HEK293 (cell line): ENCODE results near the gene PRAF2.

Source experiments
- ZNF324 ChIP-seq: fragments of 450-650 bp; formaldehyde crosslinking; IDR thresholded peaks from 2 replicates; pipeline ENCODE4 v1.5.1; 2016; ENCODE audit warnings: missing biosample characterization, missing genetic modification characterization
- ZNF555 ChIP-seq: fragments of 450-650 bp; formaldehyde crosslinking; conservative IDR thresholded peaks from 2 replicates; pipeline ENCODE4 v1.5.1; 2017; ENCODE audit warnings: missing biosample characterization, mild to moderate bottlenecking, missing genetic modification characterization, inconsistent platforms
- TF ChIP-seq, protein P1 (sequence below): fragments of 450-650 bp; formaldehyde crosslinking; IDR thresholded peaks from 2 replicates; pipeline ENCODE4 v1.5.1; 2016; ENCODE audit warnings: missing biosample characterization, missing genetic modification characterization
- TF ChIP-seq, protein P2 (sequence below): fragments of 450-650 bp; formaldehyde crosslinking; IDR thresholded peaks from 2 replicates; pipeline ENCODE4 v1.5.1; 2016; ENCODE audit warnings: missing biosample characterization, missing genetic modification characterization
- TF ChIP-seq, protein P3 (sequence below): fragments of 450-650 bp; formaldehyde crosslinking; IDR thresholded peaks from 2 replicates; pipeline ENCODE4 v1.5.1; 2016; ENCODE audit warnings: missing biosample characterization, missing genetic modification characterization
- TF ChIP-seq, protein P4 (sequence below): fragments of 450-650 bp; formaldehyde crosslinking; IDR thresholded peaks from 2 replicates; pipeline ENCODE4 v1.5.1; 2016; ENCODE audit warnings: missing biosample characterization, missing genetic modification characterization

DNA sequence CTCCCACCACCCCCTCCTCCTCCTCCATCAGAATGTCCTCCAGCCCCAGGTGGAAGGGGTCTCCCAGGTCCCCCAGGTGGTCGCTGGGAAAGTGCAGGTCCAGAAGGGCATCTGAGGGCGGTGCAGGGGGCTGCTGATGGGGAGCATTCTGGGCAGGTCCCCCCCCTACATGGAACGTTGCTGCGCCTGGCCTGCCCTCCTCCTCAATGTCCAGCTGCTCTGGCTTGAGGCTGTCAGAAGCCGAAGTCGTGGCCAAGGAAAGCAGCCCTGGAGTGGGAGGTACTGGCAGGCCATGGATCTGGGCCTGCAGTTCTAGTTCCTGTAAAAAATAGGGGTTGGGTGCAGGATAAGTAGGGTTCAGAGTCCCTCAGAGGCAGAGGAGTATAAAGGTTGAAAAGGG lies 43.5 kb downstream of the PRAF2 start:
- TF ChIP-seq, protein P1, sequence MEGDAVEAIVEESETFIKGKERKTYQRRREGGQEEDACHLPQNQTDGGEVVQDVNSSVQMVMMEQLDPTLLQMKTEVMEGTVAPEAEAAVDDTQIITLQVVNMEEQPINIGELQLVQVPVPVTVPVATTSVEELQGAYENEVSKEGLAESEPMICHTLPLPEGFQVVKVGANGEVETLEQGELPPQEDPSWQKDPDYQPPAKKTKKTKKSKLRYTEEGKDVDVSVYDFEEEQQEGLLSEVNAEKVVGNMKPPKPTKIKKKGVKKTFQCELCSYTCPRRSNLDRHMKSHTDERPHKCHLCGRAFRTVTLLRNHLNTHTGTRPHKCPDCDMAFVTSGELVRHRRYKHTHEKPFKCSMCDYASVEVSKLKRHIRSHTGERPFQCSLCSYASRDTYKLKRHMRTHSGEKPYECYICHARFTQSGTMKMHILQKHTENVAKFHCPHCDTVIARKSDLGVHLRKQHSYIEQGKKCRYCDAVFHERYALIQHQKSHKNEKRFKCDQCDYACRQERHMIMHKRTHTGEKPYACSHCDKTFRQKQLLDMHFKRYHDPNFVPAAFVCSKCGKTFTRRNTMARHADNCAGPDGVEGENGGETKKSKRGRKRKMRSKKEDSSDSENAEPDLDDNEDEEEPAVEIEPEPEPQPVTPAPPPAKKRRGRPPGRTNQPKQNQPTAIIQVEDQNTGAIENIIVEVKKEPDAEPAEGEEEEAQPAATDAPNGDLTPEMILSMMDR = no peak
- TF ChIP-seq, protein P2, sequence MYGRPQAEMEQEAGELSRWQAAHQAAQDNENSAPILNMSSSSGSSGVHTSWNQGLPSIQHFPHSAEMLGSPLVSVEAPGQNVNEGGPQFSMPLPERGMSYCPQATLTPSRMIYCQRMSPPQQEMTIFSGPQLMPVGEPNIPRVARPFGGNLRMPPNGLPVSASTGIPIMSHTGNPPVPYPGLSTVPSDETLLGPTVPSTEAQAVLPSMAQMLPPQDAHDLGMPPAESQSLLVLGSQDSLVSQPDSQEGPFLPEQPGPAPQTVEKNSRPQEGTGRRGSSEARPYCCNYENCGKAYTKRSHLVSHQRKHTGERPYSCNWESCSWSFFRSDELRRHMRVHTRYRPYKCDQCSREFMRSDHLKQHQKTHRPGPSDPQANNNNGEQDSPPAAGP (tag by site-specific recombination) = no peak
- TF ChIP-seq ZNF324 (tag by site-specific recombination) (no peak), ZNF555 (no peak)
- TF ChIP-seq, protein P3, sequence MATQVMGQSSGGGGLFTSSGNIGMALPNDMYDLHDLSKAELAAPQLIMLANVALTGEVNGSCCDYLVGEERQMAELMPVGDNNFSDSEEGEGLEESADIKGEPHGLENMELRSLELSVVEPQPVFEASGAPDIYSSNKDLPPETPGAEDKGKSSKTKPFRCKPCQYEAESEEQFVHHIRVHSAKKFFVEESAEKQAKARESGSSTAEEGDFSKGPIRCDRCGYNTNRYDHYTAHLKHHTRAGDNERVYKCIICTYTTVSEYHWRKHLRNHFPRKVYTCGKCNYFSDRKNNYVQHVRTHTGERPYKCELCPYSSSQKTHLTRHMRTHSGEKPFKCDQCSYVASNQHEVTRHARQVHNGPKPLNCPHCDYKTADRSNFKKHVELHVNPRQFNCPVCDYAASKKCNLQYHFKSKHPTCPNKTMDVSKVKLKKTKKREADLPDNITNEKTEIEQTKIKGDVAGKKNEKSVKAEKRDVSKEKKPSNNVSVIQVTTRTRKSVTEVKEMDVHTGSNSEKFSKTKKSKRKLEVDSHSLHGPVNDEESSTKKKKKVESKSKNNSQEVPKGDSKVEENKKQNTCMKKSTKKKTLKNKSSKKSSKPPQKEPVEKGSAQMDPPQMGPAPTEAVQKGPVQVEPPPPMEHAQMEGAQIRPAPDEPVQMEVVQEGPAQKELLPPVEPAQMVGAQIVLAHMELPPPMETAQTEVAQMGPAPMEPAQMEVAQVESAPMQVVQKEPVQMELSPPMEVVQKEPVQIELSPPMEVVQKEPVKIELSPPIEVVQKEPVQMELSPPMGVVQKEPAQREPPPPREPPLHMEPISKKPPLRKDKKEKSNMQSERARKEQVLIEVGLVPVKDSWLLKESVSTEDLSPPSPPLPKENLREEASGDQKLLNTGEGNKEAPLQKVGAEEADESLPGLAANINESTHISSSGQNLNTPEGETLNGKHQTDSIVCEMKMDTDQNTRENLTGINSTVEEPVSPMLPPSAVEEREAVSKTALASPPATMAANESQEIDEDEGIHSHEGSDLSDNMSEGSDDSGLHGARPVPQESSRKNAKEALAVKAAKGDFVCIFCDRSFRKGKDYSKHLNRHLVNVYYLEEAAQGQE (tag by site-specific recombination) = no peak
- TF ChIP-seq, protein P4, sequence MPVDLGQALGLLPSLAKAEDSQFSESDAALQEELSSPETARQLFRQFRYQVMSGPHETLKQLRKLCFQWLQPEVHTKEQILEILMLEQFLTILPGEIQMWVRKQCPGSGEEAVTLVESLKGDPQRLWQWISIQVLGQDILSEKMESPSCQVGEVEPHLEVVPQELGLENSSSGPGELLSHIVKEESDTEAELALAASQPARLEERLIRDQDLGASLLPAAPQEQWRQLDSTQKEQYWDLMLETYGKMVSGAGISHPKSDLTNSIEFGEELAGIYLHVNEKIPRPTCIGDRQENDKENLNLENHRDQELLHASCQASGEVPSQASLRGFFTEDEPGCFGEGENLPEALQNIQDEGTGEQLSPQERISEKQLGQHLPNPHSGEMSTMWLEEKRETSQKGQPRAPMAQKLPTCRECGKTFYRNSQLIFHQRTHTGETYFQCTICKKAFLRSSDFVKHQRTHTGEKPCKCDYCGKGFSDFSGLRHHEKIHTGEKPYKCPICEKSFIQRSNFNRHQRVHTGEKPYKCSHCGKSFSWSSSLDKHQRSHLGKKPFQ = no peak
